Right ventricle myocardium superior (tissue), 1 donor: ENCODE results near the gene FGR. TPM values are rescaled to one million over a fixed set of nuclear protein-coding genes. Genes with fewer than 3 reads are reported as not detected.
A peak's percentile ranks its signal among the peaks of the same experiment; 100 is the strongest.
"Not testable (repeated sequence)": the region's sequence is repeated elsewhere in the genome, so short reads cannot be mapped to it uniquely, and the experiment has no call there.

Experiments
- ATAC-seq: fragments of 200-7000 bp; cut with Tn5 transposase; one replicate; pipeline ENCODE4 v1.9.1; 2020; ENCODE audit warnings: mild to moderate bottlenecking; ENCODE audit not compliant: poor library complexity
- DNase-seq: peaks from one replicate; pipeline ENCODE4 v3.0.0-alpha.2; 2020
- intact Hi-C: fragments of 100-400 bp; cut with DNase I; formaldehyde crosslinking; loops from one replicate; pipeline ENCODE4 v1.11.2; 2022
- long read RNA-seq: library from polyadenylated mRNA; unstranded; transcript quantifications from one replicate; pipeline ENCODE4 v2.0.0, GENCODE V29; 2021
- total RNA-seq: library from RNA; stranded (reverse); fragmentation: NEBNext Ultra II Directional; extraction: Animal tissue kit (Norgen Biotek cat#: 25700); gene quantifications from one replicate; pipeline ENCODE4 v1.2.1, GENCODE V29; 2021
- donor health status: DM: no; HTN: yes; CAD: no; lungs with severe emphysema.

Gene FGR
- 3.7 TPM for total RNA-seq
- long read RNA-seq, partial matches to known transcripts = 0 of 8 reads
- long read RNA-seq, other reads (novel, unspliced or antisense) = 1 of 8 reads

GRCh38 chr1:27634985-27635367 is at the start of gene FGR:
TSS of gene FGR (minus strand) at chr1:27635185. CDS start at chr1:27623916, 11,269 bp downstream.
- peak; percentile 81 for DNase-seq
- ATAC-seq = peak; percentile 48
- intact Hi-C loops = no loop called here

GRCh38 chr1:27684176-27684575 is 49.2 kb upstream of the FGR start:
- no peak for DNase-seq
- no peak for ATAC-seq
- intact Hi-C loops = no loop called here

GRCh38 chr1:27682351-27682944 is 47.5 kb upstream of the FGR start:
- intact Hi-C loops = no loop called here
- DNase-seq (no peak), ATAC-seq (no peak)

- ATAC-seq, intact Hi-C loops: not testable (repeated sequence)
Observed at GRCh38 chr1:27681580-27681979, 46.6 kb upstream of the FGR start.

GRCh38 chr1:27680225-27680791 is 45.3 kb upstream of the FGR start:
- intact Hi-C loops, ATAC-seq, DNase-seq: not testable (repeated sequence)

More at GRCh38 chr1:27681580-27681979, 46.6 kb upstream of the FGR start:
- DNase-seq = not testable (repeated sequence)

- no peak for ATAC-seq
- DNase-seq = no peak
- intact Hi-C loops = no loop called here
Observed at GRCh38 chr1:27678747-27679146, 43.8 kb upstream of the FGR start.

- DNase-seq (no peak), ATAC-seq (no peak)
- intact Hi-C loops = no loop called here
Observed at GRCh38 chr1:27676410-27676809, 41.4 kb upstream of the FGR start.

GRCh38 chr1:27672750-27673112 is 37.7 kb upstream of the FGR start:
- no peak for ATAC-seq
- intact Hi-C loops = loop anchor here (5.0 kb wide), 1 partner anchor 50 kb away; no protein-coding TSS in a partner anchor
- DNase-seq = no peak

- DNase-seq (peak; percentile 86), ATAC-seq (peak; percentile 98)
- intact Hi-C loops = loop anchor here (5.0 kb wide), 1 partner anchor 50 kb away; no protein-coding TSS in a partner anchor
Observed at GRCh38 chr1:27671964-27672749, 37.2 kb upstream of the FGR start, which contains the start of gene IFI6. TSS of gene IFI6 (minus strand) at chr1:27672192. CDS start at chr1:27669314, 2,878 bp downstream.

- DNase-seq (no peak), ATAC-seq (no peak)
- intact Hi-C loops = loop anchor here (5.0 to 10.0 kb wide), 2 partner anchors 52 to 265 kb away; no protein-coding TSS in a partner anchor
Observed at GRCh38 chr1:27669876-27670275, 34.9 kb upstream of the FGR start.

- intact Hi-C loops = loop anchor here (10.0 kb wide), 1 partner anchor 264 kb away; no protein-coding TSS in a partner anchor
- DNase-seq (peak; percentile 88), ATAC-seq (peak; percentile 34)
Observed at GRCh38 chr1:27668808-27669723, 34.1 kb upstream of the FGR start.

- intact Hi-C loops = loop anchor here (10.0 kb wide), 1 partner anchor 263 kb away; no protein-coding TSS in a partner anchor
- DNase-seq = no peak
Observed at GRCh38 chr1:27668121-27668807, 33.3 kb upstream of the FGR start.

GRCh38 chr1:27666791-27667254 is 31.8 kb upstream of the FGR start:
- DNase-seq = no peak
- ATAC-seq = no peak
- intact Hi-C loops = loop anchor here (10.0 kb wide), 1 partner anchor 262 kb away; no protein-coding TSS in a partner anchor

More at GRCh38 chr1:27668121-27668807, 33.3 kb upstream of the FGR start:
- ATAC-seq = no peak

GRCh38 chr1:27666294-27666693 is 31.3 kb upstream of the FGR start:
- ATAC-seq (no peak), DNase-seq (no peak)
- intact Hi-C loops = loop anchor here (10.0 kb wide), 1 partner anchor 261 kb away; no protein-coding TSS in a partner anchor

- DNase-seq (no peak), ATAC-seq (no peak)
- intact Hi-C loops = loop anchor here (10.0 kb wide), 1 partner anchor 260 kb away; no protein-coding TSS in a partner anchor
Observed at GRCh38 chr1:27665016-27665651, 30.1 kb upstream of the FGR start.

- DNase-seq (no peak), ATAC-seq (no peak)
- intact Hi-C loops = loop anchor here (10.0 kb wide), 1 partner anchor 259 kb away; no protein-coding TSS in a partner anchor
Observed at GRCh38 chr1:27664291-27664690, 29.3 kb upstream of the FGR start.
